HFF-Myc (cell line): ENCODE measurements around the gene GLRA3.

Source experiments
- DNase-seq: peaks from one replicate; pipeline ENCODE4 v3.0.0-alpha.2; 2011; ENCODE audit warnings: low read depth; ENCODE audit errors: extremely low read depth
- H3K4me3 ChIP-seq: replicated peaks from 2 replicates; pipeline ENCODE4 v1.5.1; 2011; ENCODE audit warnings: low read depth, mild to moderate bottlenecking, control low read depth, low read length
- CTCF ChIP-seq: IDR thresholded peaks from 2 replicates; pipeline ENCODE4 v1.5.1; 2012; ENCODE audit warnings: mild to moderate bottlenecking, low read depth, low read length, control low read depth; ENCODE audit errors: missing control alignments

The GLRA3 gene

DNA sequence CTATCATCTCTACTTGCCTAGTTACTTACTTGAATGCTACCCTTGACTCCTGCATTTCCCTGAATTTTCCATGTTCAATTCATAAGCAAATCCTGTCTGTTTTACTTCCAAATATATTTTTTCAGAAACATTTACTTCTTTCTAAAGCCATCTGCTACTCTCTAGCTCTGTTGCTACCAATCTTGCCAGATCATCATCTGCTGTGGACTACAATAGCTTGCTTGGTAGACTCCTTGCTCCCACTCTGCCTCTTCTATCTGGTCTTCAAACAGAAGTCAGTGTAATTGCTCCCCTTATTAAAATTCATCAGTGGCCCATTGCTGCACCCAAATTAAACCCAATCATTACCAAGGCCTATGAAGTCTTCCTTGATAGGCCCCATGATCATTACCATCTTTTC lies 155.2 kb downstream of the GLRA3 start:
- DNase-seq, result no peak
- H3K4me3 ChIP-seq, result no peak overlapping the region
- no peak for TF ChIP-seq CTCF

DNA sequence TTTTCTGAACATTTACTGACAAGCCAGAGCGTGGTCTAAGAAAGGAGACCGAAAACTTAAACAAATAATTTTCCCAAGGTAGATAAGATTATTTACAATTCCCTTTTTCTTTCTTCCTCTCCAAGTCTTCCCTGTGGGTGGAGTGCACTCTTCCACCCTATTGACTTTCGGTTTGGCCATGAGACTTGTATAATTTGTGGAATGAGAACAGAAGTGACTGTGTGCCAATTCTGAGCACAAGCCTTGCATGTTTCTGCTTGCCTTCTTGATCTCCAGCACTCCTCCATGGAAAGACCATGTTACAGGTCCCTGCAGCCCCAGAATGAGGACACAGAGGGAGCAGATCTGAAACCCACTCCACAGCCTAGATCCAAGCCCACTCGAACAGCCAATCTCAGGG lies 156.8 kb downstream of the GLRA3 start:
- no peak overlapping the region for H3K4me3 ChIP-seq
- TF ChIP-seq CTCF, result no peak
- DNase-seq, result no peak

DNA sequence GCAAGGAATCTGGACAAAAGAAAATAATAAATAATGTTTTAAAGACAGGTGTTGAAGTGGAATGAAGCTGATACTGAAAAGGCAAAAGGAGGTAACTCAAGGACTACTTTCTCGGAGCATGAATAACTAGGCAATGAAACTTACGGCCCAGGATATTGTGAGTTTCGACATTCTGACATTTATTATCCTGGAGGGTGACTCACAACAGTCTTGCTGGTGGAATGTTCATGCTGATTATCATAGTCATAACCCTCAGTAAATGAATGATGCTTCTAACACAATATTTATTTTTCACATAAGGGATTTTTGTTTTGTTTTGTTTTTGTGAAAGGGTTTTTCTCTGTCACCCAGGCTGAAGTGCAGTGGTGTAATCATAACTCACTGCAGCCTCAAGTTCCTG lies 159.8 kb downstream of the GLRA3 start:
- no peak for TF ChIP-seq CTCF
- peak; percentile 5 for DNase-seq
- no peak overlapping the region for H3K4me3 ChIP-seq

DNA sequence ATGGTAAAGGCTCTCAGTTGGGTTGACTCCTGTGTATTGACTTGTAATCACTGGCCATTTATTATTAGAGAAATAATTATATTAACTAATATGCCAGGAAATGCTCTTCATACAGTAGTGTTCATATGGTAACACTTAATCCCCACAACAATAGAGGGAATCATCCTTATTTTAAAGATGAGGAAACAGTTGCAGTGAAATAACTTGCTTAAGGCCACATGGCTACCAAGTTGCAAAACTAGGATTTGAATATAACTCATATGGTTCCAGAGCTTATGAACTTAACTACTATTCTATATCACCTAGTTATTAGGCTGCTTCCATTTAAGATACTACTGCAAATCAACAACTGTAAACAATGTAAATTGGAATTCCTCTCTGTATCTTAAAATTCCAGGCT lies 163.2 kb downstream of the GLRA3 start:
- no peak for DNase-seq
- TF ChIP-seq CTCF, result no peak
- H3K4me3 ChIP-seq, result no peak overlapping the region

DNA sequence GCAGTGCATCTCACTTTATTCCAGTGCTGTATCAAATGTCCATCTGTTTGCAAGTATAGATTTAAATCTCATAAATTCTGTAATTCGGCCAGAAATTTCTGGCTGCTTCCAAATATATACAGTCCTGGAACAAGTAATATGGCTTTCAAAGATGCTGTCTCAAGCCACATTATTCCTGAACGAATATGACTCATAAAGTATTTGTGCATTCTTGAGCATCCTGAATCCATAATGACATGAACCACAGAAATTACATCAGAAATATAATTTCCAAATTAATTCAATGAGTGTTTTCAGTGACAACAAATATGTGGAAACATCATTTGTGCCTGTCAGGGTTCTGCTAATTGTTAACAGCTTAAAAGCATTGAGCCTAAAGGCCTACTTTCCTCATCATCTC lies 165.8 kb downstream of the GLRA3 start:
- TF ChIP-seq CTCF, result no peak
- no peak overlapping the region for H3K4me3 ChIP-seq
- DNase-seq, result no peak

- no peak for TF ChIP-seq CTCF
- no peak for DNase-seq
- no peak overlapping the region for H3K4me3 ChIP-seq
Measured at GRCh38 chr4:174658246-174658645, 170.8 kb downstream of the GLRA3 start.

- no peak for DNase-seq
- no peak for TF ChIP-seq CTCF
- no peak overlapping the region for H3K4me3 ChIP-seq
Measured at GRCh38 chr4:174657472-174657871, 171.6 kb downstream of the GLRA3 start.
